Fibroblast of the aortic adventitia (primary cell): ENCODE results near the gene PRKCH. TPM values are rescaled to one million over a fixed set of nuclear protein-coding genes. Genes with fewer than 3 reads are reported as not detected.
A peak's percentile ranks its signal among the peaks of the same experiment; 100 is the strongest.

Experiments
- DNase-seq: peaks from one replicate; pipeline ENCODE4 v3.0.0-alpha.2; 2010; ENCODE audit warnings: low read depth
- H3K4me3 ChIP-seq: 2 replicates; pipeline ENCODE4 v1.5.1; 2011; ENCODE audit warnings: low read depth, mild to moderate bottlenecking, control low read depth, low read length, moderate library complexity
- total RNA-seq: library from RNA; depleted of rRNA; stranded (reverse); fragments of >200 nt; gene quantifications from 2 replicates; pipeline ENCODE4 v1.2.3, GENCODE V29; 2012; ENCODE audit warnings: low replicate concordance
- TF ChIP-seq, protein P1 (sequence below): IDR thresholded peaks from 2 replicates; pipeline ENCODE4 v1.5.1; 2011; ENCODE audit warnings: mild to moderate bottlenecking, low read length, control low read depth, inconsistent platforms; ENCODE audit not compliant: insufficient read depth

Gene PRKCH
- total RNA-seq, 1 donor: 4.2 TPM

DNA sequence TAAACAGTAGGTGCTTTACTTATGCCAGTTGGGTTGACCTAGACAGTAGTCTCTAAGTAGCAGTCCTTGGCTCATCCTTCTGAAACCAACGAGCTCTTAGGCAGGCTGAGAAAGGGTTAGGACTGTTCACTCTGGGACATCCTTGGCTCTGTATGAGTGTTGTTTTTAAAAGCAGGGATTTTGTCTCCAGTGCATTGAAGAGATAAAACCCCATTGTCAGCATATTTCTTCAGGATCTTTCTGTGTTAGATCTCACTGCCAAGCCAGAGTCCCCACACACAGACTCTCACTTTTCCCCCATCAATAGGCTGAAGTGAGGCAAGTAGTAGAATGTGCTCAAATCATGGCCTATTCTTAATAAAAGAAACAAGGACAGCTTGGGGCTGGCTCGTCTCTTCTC, 250.5 kb downstream of the PRKCH start:
- no peak overlapping the region for H3K4me3 ChIP-seq
- DNase-seq: no peak
- TF ChIP-seq, protein P1, sequence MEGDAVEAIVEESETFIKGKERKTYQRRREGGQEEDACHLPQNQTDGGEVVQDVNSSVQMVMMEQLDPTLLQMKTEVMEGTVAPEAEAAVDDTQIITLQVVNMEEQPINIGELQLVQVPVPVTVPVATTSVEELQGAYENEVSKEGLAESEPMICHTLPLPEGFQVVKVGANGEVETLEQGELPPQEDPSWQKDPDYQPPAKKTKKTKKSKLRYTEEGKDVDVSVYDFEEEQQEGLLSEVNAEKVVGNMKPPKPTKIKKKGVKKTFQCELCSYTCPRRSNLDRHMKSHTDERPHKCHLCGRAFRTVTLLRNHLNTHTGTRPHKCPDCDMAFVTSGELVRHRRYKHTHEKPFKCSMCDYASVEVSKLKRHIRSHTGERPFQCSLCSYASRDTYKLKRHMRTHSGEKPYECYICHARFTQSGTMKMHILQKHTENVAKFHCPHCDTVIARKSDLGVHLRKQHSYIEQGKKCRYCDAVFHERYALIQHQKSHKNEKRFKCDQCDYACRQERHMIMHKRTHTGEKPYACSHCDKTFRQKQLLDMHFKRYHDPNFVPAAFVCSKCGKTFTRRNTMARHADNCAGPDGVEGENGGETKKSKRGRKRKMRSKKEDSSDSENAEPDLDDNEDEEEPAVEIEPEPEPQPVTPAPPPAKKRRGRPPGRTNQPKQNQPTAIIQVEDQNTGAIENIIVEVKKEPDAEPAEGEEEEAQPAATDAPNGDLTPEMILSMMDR: no peak

DNA sequence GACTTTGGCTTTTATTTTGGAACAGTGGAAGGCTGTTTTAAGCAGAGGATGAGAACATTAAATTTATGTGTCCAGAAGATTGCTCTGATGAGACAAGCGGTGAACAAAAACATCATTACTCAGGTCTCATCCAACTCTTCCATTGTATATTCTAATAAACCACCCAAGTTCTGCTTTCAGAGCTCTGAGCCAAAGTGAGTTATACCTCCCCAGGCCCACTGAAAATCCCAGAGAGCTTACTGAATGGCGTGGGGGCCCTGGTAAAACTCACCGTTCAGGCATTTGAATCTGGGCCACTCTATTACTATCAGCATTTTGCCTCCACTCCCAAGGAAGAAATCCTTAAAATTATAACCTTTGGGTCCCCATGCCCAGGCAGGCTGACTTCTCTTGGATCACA, 251.9 kb downstream of the PRKCH start:
- no peak overlapping the region for H3K4me3 ChIP-seq
- TF ChIP-seq, protein P1: no peak
- DNase-seq: peak; percentile 40

DNA sequence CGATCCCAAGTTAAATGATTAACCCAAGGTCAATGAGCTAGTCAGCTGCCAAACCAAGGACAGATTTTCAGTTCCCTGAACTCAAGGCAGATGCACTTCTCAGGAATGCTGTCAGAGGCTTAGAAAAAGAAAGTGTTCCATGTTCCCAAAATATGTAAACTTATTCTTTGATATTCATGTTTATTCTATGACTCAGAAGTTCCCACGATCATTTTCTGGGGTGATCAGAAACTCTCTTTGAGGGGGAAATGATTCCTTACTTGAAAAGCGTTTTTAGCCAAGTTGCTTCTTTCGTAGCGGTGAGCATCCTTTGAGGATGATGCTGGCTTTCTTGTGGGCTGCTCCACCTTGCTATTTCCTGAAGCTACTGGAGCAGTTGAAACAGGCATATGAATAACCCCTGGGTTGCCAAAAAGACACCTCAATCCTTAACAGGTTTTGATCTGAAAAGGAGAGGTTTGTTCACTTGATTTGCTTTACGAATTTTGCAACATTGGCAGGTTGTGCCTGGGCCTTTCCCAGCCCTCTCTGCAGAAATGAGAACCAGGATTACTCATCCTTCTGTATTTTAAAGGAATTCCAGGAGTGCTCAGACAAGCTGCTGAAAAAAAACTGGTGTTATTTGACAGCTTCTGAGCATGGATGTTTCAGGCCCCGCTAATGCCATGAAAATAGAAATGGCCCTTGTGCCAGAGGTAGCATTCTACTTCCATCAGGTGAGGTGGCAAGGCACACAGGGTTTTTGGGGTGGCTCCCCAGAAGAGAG, 252.6 kb downstream of the PRKCH start:
- peak; percentile 78 for DNase-seq
- TF ChIP-seq, protein P1: no peak
- H3K4me3 ChIP-seq: no peak overlapping the region

DNA sequence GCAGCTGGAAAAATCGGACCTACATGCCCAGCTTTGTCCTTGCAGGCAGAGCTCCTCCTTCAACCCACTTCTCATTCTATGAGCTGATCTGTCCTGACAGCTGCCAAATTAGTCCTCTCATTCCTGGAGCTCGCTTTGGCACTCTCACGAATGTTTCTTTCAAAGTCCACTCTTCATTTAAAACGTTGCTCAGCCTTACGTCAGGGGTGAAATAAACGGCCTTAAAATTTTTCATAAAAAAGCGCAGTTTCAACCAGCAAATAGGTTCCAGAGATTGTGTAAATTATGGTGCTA, 253.1 kb downstream of the PRKCH start:
- no peak for DNase-seq
- no peak overlapping the region for H3K4me3 ChIP-seq
- TF ChIP-seq, protein P1: no peak

DNA sequence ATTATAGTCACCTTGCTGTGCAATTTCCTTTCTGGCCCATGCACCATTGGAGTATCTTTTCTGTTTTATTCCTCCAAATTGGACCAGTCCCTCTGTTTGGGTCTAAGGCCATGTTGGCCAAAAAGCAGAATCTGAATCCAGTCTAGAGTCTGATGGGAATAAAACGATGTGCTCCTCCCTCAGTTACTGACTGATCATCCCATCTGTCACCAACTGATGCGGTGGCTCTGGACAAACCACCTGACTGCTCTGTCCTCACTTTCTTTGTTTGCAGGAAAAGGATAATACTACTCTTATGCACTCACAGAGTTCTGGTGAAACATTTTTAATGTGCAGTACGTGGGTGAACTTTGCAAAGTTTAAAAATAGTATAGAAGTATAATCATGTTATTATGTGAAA, 253.7 kb downstream of the PRKCH start:
- no peak overlapping the region for H3K4me3 ChIP-seq
- TF ChIP-seq, protein P1: no peak
- no peak for DNase-seq

DNA sequence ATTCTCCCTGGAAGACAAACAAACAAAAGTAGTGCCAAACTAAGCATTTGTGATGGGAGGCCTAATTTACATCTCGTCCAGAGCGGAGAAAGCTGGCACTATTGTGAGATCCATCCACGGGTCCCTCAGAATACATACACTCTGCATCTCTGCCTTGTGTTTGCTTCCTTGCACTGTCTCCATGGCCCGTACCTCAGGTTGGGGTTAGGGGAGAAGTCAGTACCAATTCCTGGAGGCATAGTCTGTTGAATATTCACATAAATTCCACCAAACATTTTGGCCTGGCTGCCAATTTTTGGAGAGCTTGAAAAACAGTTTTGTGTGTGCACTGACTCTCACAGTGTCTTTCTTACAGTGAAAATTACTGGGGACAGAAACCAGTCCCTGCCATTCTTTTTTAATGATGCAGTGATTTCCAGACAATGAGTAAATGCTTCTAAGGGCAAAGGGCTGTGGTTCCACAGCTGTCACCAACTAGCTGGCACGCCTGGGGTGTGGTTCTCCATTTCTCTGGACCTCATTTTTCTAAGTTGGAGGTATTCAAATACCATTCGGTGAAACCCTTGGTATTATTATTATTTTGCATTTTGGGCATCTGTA, 254.3 kb downstream of the PRKCH start:
- no peak for DNase-seq
- no peak overlapping the region for H3K4me3 ChIP-seq
- TF ChIP-seq, protein P1: no peak
